ENCODE measurements around the gene INPP4B. TPM values are rescaled to one million over a fixed set of nuclear protein-coding genes. Genes with fewer than 3 reads are reported as not detected.

Gene INPP4B
- total RNA-seq, 1 experiment from 2014 or later, result 0.07 TPM

DNA sequence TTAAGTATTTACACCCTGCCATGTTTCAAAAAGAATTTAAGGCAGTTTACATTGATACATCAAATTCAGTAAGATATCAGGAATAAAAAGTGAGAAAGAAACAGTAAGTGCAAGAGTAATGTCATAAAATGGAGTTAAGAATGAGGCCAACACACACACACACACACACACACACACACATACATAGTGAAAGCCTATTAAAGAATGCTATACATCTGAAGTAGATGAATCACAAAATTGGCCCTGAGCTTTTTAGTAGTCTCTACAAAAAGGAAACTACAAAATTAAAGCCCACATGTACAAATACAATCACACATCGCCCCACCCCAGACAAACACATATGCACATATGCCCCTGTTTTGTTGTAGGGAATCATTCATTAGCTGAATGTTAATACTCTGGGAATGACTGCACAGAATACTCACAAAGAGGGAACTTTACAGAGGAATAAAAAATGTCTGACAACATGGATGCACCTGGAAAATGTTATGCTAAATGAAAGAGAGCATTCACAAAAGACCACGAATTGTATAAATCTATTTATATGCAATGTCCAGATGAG lies 780.9 kb downstream of the INPP4B start:
- Histone ChIP-seq H2AK5ac (ENCODE audit: insufficient read length, low read length) (no peak overlapping the region), H3K79me1 (ENCODE audit: insufficient read depth, low read depth, low read length, poor library complexity, severe bottlenecking) (no peaks in the 10 kb centered on the region), H3K9ac (ENCODE audit: extremely low read depth, insufficient read length, low read length) (no peak overlapping the region), H2BK12ac (ENCODE audit: insufficient read length, low read depth, low read length) (no peak overlapping the region), H4K5ac (ENCODE audit: insufficient read length, low read depth, low read length) (no peak overlapping the region), H2BK15ac (ENCODE audit: low read depth, low read length) (no peak overlapping the region), H3K56ac (ENCODE audit: insufficient read length, low read depth, low read length) (no peak overlapping the region), H2BK20ac (ENCODE audit: low read depth, low read length, poor library complexity, severe bottlenecking) (no peak overlapping the region), H3K4ac (ENCODE audit: low read depth, low read length) (no peak overlapping the region), H4K20me1 (ENCODE audit: control insufficient read depth, insufficient read depth, insufficient read length) (no peaks in the 10 kb centered on the region), H3K14ac (ENCODE audit: insufficient read depth, low read length) (no peak overlapping the region), H3K23ac (ENCODE audit: insufficient read length, low read depth, low read length) (no peak overlapping the region), H3K27me3 (ENCODE audit: insufficient read depth, low read length) (no peaks in the 10 kb centered on the region), H3K79me2 (ENCODE audit: insufficient read depth, low read length) (no peaks in the 10 kb centered on the region), H4K91ac (ENCODE audit: insufficient read length, low read depth, low read length) (no peak overlapping the region), H3K23me2 (ENCODE audit: insufficient read length, low read depth, low read length, poor library complexity, severe bottlenecking) (no peaks in the 10 kb centered on the region), H3T11ph (ENCODE audit: low read length) (no peak overlapping the region), H3K9me3 (ENCODE audit: control insufficient read depth, low read depth, low read length) (no peaks in the 10 kb centered on the region), H3K4me2 (ENCODE audit: insufficient read depth, insufficient read length, low read length) (no peak overlapping the region), H2BK5ac (ENCODE audit: insufficient read length, low read length) (no peak overlapping the region), H4K8ac (replicated peaks; ENCODE audit: insufficient read length, low read depth, low read length) (no peak overlapping the region), H3K4me1 (ENCODE audit: insufficient read depth, low read length) (no peaks in the 10 kb centered on the region), H2BK120ac (ENCODE audit: low read depth, low read length, poor library complexity, severe bottlenecking) (no peak overlapping the region), H3K27ac (ENCODE audit: insufficient read length, low read depth, low read length) (no peak overlapping the region), H3K18ac (ENCODE audit: insufficient read length, low read depth, low read length) (no peak overlapping the region), H2AFZ (ENCODE audit: low read length) (no peak overlapping the region)
- Mint-ChIP-seq H3K4me3 (no peak overlapping the region), H3K27ac (no peak overlapping the region), H3K36me3 (ENCODE audit: insufficient read depth in 1 of 3, low read depth in 3 of 3) (peaks cover 0 to 24% (median 15%) of the 10 kb centered on the region in 3 experiments; a peak in 4 of 7 replicates), H3K9me3 (peaks cover 30 to 42% of the 10 kb centered on the region in 2 experiments), H3K4me1 (no peaks in the 10 kb centered on the region), H3K27me3 (ENCODE audit: low read depth) (no peaks in the 10 kb centered on the region)
- TF ChIP-seq, protein P1, sequence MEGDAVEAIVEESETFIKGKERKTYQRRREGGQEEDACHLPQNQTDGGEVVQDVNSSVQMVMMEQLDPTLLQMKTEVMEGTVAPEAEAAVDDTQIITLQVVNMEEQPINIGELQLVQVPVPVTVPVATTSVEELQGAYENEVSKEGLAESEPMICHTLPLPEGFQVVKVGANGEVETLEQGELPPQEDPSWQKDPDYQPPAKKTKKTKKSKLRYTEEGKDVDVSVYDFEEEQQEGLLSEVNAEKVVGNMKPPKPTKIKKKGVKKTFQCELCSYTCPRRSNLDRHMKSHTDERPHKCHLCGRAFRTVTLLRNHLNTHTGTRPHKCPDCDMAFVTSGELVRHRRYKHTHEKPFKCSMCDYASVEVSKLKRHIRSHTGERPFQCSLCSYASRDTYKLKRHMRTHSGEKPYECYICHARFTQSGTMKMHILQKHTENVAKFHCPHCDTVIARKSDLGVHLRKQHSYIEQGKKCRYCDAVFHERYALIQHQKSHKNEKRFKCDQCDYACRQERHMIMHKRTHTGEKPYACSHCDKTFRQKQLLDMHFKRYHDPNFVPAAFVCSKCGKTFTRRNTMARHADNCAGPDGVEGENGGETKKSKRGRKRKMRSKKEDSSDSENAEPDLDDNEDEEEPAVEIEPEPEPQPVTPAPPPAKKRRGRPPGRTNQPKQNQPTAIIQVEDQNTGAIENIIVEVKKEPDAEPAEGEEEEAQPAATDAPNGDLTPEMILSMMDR (conservative IDR thresholded peaks at IDR 0.05), result no peak
- no CpG with 5 or more reads among the region's 2 CpGs for WGBS (ENCODE audit: extremely low coverage, insufficient read length, low lambda C conversion rate)
- DNase-seq, result no peak

All from H9 (cell line).